Bronchial epithelial cell (primary cell): ENCODE data around the gene EME2. TPM values are rescaled to one million over a fixed set of nuclear protein-coding genes. Genes with fewer than 3 reads are reported as not detected.

Source experiments
- DNase-seq: peaks from one replicate; pipeline ENCODE4 v3.0.0-alpha.2; 2010; ENCODE audit warnings: low read depth
- FAIRE-seq: peaks from 2 replicates; lab custom pipeline; 2011; peaks lifted over from hg19 to GRCh38; lab: Jason Lieb, UNC
- H3K27me3 ChIP-seq: 2 replicates; pipeline ENCODE4 v1.5.1; 2011; ENCODE audit warnings: low read length; ENCODE audit not compliant: control insufficient read depth, insufficient read depth
- H3K36me3 ChIP-seq: 2 replicates; pipeline ENCODE4 v1.5.1; 2011; ENCODE audit warnings: low read length; ENCODE audit not compliant: control insufficient read depth, insufficient read depth
- H3K4me3 ChIP-seq: 2 replicates; pipeline ENCODE4 v1.5.1; 2011; ENCODE audit warnings: mild to moderate bottlenecking, low read depth, low read length, control low read depth
- total RNA-seq: library from RNA; depleted of rRNA; stranded (reverse); fragments of >200 nt; gene quantifications from 2 replicates; pipeline ENCODE4 v1.2.1, GENCODE V29; 2014
- TF ChIP-seq, protein P1 (sequence below): IDR thresholded peaks from 2 replicates; pipeline ENCODE4 v1.5.1; 2011; ENCODE audit warnings: mild to moderate bottlenecking, moderate library complexity, low read length, control low read depth, inconsistent platforms; ENCODE audit not compliant: insufficient read depth, severe bottlenecking

EME2 gene
- total RNA-seq, 1 donor from 2014 or later, result 5.8 TPM

DNA sequence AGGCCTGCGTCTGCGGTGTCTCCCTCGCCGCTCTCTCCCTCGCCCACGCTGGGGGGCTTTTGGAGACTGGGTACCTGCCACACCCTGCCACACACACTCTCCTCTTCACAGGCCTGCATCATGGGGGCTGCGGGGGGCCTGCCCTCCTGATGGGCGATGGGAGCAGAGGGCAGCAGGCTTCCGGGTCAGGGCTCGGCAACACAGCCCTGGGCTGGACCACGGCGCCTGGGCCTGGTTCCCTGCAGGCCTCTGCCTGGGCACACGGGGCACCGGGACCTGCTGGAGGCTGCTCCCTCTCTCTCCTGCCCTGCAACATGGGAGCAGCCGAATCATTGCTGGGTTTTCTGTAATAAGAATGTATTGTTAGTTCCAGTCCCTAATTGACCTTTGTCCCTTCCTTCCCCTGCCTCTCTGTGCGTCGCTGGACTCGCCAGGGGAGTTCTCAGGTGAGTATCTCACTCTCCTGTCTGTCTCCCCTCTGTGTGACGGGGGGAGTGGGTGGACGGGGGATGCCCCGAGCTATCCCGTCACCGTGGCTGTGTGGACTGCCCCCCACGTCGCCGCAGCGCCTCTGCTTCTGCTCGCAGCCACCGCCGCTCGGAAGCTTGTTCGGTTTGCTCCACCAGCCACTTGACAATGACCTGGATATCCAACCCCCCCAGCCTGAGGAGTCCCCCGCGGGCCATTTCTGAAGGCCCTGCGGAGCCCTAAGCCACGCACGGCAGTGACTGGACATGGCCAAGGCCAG is 14.7 kb upstream of the EME2 start:
- DNase-seq, result no peak
- no peak for FAIRE-seq
- peaks cover 12% of the 10 kb centered on the region for H3K36me3 ChIP-seq
- TF ChIP-seq, protein P1, sequence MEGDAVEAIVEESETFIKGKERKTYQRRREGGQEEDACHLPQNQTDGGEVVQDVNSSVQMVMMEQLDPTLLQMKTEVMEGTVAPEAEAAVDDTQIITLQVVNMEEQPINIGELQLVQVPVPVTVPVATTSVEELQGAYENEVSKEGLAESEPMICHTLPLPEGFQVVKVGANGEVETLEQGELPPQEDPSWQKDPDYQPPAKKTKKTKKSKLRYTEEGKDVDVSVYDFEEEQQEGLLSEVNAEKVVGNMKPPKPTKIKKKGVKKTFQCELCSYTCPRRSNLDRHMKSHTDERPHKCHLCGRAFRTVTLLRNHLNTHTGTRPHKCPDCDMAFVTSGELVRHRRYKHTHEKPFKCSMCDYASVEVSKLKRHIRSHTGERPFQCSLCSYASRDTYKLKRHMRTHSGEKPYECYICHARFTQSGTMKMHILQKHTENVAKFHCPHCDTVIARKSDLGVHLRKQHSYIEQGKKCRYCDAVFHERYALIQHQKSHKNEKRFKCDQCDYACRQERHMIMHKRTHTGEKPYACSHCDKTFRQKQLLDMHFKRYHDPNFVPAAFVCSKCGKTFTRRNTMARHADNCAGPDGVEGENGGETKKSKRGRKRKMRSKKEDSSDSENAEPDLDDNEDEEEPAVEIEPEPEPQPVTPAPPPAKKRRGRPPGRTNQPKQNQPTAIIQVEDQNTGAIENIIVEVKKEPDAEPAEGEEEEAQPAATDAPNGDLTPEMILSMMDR, result no peak
- H3K4me3 ChIP-seq, result no peak overlapping the region
- H3K27me3 ChIP-seq, result no peaks in the 10 kb centered on the region

DNA sequence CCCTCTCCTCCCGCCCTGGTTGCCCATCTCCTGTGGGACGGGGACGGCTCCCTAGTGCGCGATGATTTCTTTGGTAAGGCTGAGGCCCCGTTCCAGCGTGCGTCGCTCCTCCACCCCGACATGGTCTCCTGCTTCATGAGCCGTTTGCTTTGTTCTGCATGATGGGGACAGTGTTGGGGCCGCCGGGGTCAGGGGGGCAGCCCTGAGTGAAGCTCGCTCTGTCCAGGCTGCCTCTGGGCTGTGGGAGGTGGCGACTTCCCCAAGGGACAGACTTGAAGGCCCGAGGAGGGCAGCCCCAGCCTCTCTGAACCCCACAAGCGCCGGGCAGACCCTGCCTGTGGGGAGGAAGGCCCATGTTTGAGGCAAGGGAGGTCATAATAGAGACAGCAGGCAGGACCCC is 13.7 kb upstream of the EME2 start:
- TF ChIP-seq, protein P1, result no peak
- FAIRE-seq (no peak), DNase-seq (no peak)
- H3K27me3 ChIP-seq, result no peaks in the 10 kb centered on the region
- peaks cover 17% of the 10 kb centered on the region for H3K36me3 ChIP-seq
- no peak overlapping the region for H3K4me3 ChIP-seq

DNA sequence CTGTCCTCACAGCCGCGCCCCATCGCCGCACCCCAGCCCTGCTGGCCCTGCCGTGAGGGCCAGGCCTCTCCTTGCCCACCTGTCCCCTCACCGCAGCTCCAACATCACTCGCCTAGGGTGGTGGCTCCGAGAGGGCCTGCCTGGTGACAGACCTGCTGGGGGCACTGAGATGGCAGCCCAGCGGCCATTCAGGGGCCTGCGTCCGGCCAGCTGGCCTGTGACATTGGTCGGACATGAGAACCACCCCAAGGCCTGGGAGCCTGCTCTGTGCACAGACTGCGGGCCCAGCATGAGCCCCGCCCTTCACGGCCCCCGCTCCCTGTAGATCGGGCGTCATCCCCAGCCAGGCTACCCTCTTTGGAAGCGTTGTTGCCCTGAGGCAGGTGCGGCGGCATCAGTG is 13.1 kb upstream of the EME2 start:
- no peak overlapping the region for H3K4me3 ChIP-seq
- no peaks in the 10 kb centered on the region for H3K27me3 ChIP-seq
- DNase-seq, result no peak
- TF ChIP-seq, protein P1, result no peak
- peaks cover 22% of the 10 kb centered on the region for H3K36me3 ChIP-seq
- no peak for FAIRE-seq

DNA sequence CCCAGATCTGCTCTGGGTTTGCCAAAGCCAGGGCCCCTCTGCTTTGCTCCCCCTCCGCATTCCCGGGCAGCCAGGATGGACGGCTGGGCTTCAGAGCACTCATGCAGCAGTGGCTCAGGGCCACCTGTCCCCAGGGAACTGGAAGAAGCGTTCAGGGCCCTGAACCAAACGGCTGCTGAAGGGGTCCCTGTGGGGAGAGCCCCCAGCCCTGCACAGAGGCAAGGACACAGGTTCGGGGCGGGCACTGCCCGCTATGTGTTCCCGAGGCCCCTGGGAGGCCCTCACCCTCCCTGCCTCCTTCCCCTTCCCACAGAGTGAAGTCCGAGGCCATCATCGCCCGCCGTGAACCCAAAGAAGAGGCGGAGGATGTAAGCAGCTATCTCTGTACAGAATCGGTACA is 11.7 kb upstream of the EME2 start:
- no peak for DNase-seq
- peaks cover 32% of the 10 kb centered on the region for H3K36me3 ChIP-seq
- no peak for FAIRE-seq
- H3K27me3 ChIP-seq, result no peaks in the 10 kb centered on the region
- TF ChIP-seq, protein P1, result no peak
- no peak overlapping the region for H3K4me3 ChIP-seq

DNA sequence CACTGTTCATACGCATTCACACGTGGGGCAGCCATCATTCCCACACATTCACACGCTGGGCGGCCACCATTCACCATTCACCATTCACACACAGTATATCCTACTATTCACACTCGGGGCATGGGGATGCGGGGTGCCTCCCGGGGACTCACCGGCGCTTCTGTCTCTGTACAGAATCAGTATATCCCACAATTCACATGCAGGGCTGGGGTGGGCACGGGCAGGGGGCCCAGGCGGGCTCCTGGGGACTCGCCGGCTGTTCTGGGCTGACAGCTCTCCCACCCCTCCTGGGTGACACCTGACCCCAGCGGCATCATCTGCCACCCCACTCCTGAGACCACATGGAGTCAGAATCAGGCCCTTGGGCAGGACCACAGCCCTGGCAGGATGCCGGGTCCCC is 10.9 kb upstream of the EME2 start:
- FAIRE-seq (no peak), DNase-seq (no peak)
- peaks cover 36% of the 10 kb centered on the region for H3K36me3 ChIP-seq
- H3K4me3 ChIP-seq, result no peak overlapping the region
- TF ChIP-seq, protein P1, result no peak
- no peaks in the 10 kb centered on the region for H3K27me3 ChIP-seq
